Esophagus muscularis mucosa (tissue), 4 donors: Measurements from ENCODE around the gene TMEM63B. TPM values are rescaled to one million over a fixed set of nuclear protein-coding genes. Genes with fewer than 3 reads are reported as not detected.

ENCODE experiments used
- DNase-seq: peaks from one replicate; pipeline ENCODE4 v3.0.0-alpha.2; 2017; ENCODE audit errors: extremely low spot score
- H3K27ac ChIP-seq, 4 donors: fragments of 200-600 bp; sonication (generic); replicated peaks in 1 of 4; 1 replicate in 3 of 4; 2 replicates in 1 of 4; pipeline ENCODE4 v1.5.1; 2016 to 2019; ENCODE audit warnings: mild to moderate bottlenecking in 1 of 4
- H3K27me3 ChIP-seq, 4 donors: fragments of 200-600 bp; sonication (generic); one replicate each; pipeline versions ENCODE4 v1.5.1 to v1.6.0; 2016 to 2019
- H3K36me3 ChIP-seq, 4 donors: fragments of 200-600 bp; sonication (generic); one replicate each; pipeline ENCODE4 v1.5.1; 2016 to 2019
- H3K4me1 ChIP-seq, 4 donors: fragments of 200-600 bp; sonication (generic); one replicate each; pipeline ENCODE4 v1.5.1; 2016 to 2019
- H3K4me3 ChIP-seq, 4 donors: fragments of 200-600 bp; sonication (generic); 1 replicate in 2 of 4; 2 replicates in 2 of 4; pipeline ENCODE4 v1.5.1; 2016 to 2019; ENCODE audit warnings: mild to moderate bottlenecking in 4 of 4, moderate library complexity in 1 of 4
- H3K9me3 ChIP-seq, 4 donors: fragments of 200-600 bp; sonication (generic); 1 replicate in 3 of 4; 2 replicates in 1 of 4; pipeline ENCODE4 v1.5.1; 2016 to 2019
- EP300 ChIP-seq: sonication (generic); formaldehyde crosslinking; IDR thresholded peaks from one replicate; pipeline ENCODE4 v1.6.1; 2017; ENCODE audit warnings: antibody characterized with exemption
- POLR2A ChIP-seq: fragments of 450-650 bp; IDR thresholded peaks from one replicate; pipeline ENCODE4 v1.6.1; 2017; ENCODE audit warnings: antibody characterized with exemption, moderate library complexity, mild to moderate bottlenecking, low read depth
- POLR2AphosphoS5 ChIP-seq, 2 donors: sonication (generic); formaldehyde crosslinking; IDR thresholded peaks; one replicate each; pipeline ENCODE4 v1.6.1; 2017; ENCODE audit warnings: antibody characterized with exemption in 2 of 2
- WGBS: methylation state at CpG from one replicate; pipeline ENCODE4 v1.1.5; 2018; 5-methylcytosine and 5-hydroxymethylcytosine counted together
- intact Hi-C: fragments of 100-400 bp; cut with DNase I; formaldehyde crosslinking; loops from one replicate; pipeline ENCODE4 v1.15.1; 2023
- total RNA-seq, 4 donors: library from RNA; depleted of rRNA; stranded (reverse); fragments of >200 nt; gene quantifications; one replicate each; pipeline versions ENCODE4 v1.1.0 to v1.2.1, GENCODE V29; 2016
- TF ChIP-seq, protein P1 (sequence below), 3 experiments: fragments of 200-600 bp in 2 of 3; fragments of 450-650 bp in 1 of 3; sonication (generic) in 2 of 3; IDR thresholded peaks; one replicate each; pipeline ENCODE4 v1.5.1; 2017 to 2019; ENCODE audit warnings: antibody characterized with exemption in 3 of 3, mild to moderate bottlenecking in 2 of 3, moderate library complexity in 1 of 3

Gene TMEM63B
- total RNA-seq, 4 donors from 2014 or later: 18.2 to 31.1 (median 23.3) TPM

- intact Hi-C loops: no loop called here
- H3K9me3 ChIP-seq: no peaks in the 10 kb centered on the region
- no peak overlapping the region for H3K27ac ChIP-seq
- no peak overlapping the region for H3K4me3 ChIP-seq
- H3K27me3 ChIP-seq: no peaks in the 10 kb centered on the region
- no peak for TF ChIP-seq EP300
- no peak for TF ChIP-seq POLR2A
- TF ChIP-seq POLR2AphosphoS5 (IDR thresholded peaks at IDR 0.05): no peak
- TF ChIP-seq, protein P1, sequence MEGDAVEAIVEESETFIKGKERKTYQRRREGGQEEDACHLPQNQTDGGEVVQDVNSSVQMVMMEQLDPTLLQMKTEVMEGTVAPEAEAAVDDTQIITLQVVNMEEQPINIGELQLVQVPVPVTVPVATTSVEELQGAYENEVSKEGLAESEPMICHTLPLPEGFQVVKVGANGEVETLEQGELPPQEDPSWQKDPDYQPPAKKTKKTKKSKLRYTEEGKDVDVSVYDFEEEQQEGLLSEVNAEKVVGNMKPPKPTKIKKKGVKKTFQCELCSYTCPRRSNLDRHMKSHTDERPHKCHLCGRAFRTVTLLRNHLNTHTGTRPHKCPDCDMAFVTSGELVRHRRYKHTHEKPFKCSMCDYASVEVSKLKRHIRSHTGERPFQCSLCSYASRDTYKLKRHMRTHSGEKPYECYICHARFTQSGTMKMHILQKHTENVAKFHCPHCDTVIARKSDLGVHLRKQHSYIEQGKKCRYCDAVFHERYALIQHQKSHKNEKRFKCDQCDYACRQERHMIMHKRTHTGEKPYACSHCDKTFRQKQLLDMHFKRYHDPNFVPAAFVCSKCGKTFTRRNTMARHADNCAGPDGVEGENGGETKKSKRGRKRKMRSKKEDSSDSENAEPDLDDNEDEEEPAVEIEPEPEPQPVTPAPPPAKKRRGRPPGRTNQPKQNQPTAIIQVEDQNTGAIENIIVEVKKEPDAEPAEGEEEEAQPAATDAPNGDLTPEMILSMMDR (IDR thresholded peaks at IDR 0.05): no peak
- peaks cover 14 to 23% (median 19%) of the 10 kb centered on the region in 4 donors for H3K4me1 ChIP-seq
- peaks cover 12 to 57% (median 37%) of the 10 kb centered on the region in 4 donors for H3K36me3 ChIP-seq
- 86% methylated on average over 3 of the region's 3 CpGs for WGBS
- DNase-seq: no peak
Observed at GRCh38 chr6:44105993-44106740, 21.2 kb upstream of the TMEM63B start.

GRCh38 chr6:44107017-44107416, 20.3 kb upstream of the TMEM63B start:
- Histone ChIP-seq H3K27ac (no peak overlapping the region), H3K4me3 (no peak overlapping the region), H3K9me3 (no peaks in the 10 kb centered on the region), H3K4me1 (peaks cover 14 to 23% (median 19%) of the 10 kb centered on the region in 4 donors), H3K27me3 (no peaks in the 10 kb centered on the region), H3K36me3 (peaks cover 15 to 66% (median 45%) of the 10 kb centered on the region in 4 donors)
- TF ChIP-seq POLR2A (no peak), POLR2AphosphoS5 (IDR thresholded peaks at IDR 0.05) (no peak), EP300 (no peak)
- TF ChIP-seq, protein P1 (IDR thresholded peaks at IDR 0.05): no peak
- no peak for DNase-seq
- intact Hi-C loops: no loop called here
- 92% methylated on average over 5 of the region's 5 CpGs for WGBS

GRCh38 chr6:44108471-44108870, 18.9 kb upstream of the TMEM63B start:
- intact Hi-C loops: no loop called here
- H3K4me3 ChIP-seq: no peak overlapping the region
- WGBS: 78% methylated on average over 1 of the region's 1 CpG
- no peak overlapping the region for H3K27ac ChIP-seq
- H3K36me3 ChIP-seq: peaks cover 28 to 78% (median 58%) of the 10 kb centered on the region in 4 donors
- DNase-seq: no peak
- H3K27me3 ChIP-seq: no peaks in the 10 kb centered on the region
- no peaks in the 10 kb centered on the region for H3K9me3 ChIP-seq
- peaks cover 14 to 23% (median 19%) of the 10 kb centered on the region in 4 donors for H3K4me1 ChIP-seq
- TF ChIP-seq POLR2A: no peak
- TF ChIP-seq, protein P1 (IDR thresholded peaks at IDR 0.05): no peak
- no peak for TF ChIP-seq EP300
- no peak for TF ChIP-seq POLR2AphosphoS5 (IDR thresholded peaks at IDR 0.05)

DNA sequence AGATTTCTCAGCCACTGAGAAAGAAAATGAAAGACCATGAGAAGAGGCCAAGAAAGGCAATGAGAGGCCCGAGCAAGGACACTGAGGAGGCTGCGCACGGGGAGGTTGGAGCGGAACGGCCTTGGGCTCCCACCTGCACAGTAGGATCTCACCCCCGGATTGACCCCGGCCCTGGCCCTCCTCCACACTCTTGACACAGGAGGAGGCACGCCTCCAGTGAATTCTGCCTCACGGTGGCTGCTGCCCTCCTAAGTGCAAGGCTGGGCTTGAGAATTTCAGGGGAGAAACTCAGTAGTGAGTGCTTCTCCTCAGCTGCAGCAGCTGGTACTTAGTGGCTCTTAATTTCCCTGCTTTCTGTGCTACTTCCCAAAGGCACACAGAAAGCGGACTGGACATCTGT, 18.1 kb upstream of the TMEM63B start:
- peaks cover 30 to 78% (median 58%) of the 10 kb centered on the region in 4 donors for H3K36me3 ChIP-seq
- H3K4me1 ChIP-seq: peaks cover 14 to 23% (median 19%) of the 10 kb centered on the region in 4 donors
- no peaks in the 10 kb centered on the region for H3K27me3 ChIP-seq
- no peak overlapping the region for H3K4me3 ChIP-seq
- H3K27ac ChIP-seq: no peak overlapping the region
- 86% methylated on average over 10 of the region's 10 CpGs for WGBS
- intact Hi-C loops: no loop called here
- H3K9me3 ChIP-seq: no peaks in the 10 kb centered on the region
- TF ChIP-seq POLR2AphosphoS5 (IDR thresholded peaks at IDR 0.05) (no peak), EP300 (no peak), POLR2A (no peak)
- TF ChIP-seq, protein P1 (IDR thresholded peaks at IDR 0.05): no peak
- DNase-seq: no peak
